HG03439 (cell line): ENCODE data around the gene ALKBH2.
A peak's percentile ranks its signal among the peaks of the same experiment; 100 is the strongest.

Source experiments
- ATAC-seq: cut with Tn5 transposase; IDR thresholded peaks from one replicate; pipeline ENCODE4 v1.9.1; 2021; ENCODE audit warnings: mild to moderate bottlenecking, moderate library complexity; ENCODE audit not compliant: unreplicated experiment

Gene ALKBH2

GRCh38 chr12:109114644-109115043, 21.4 kb upstream of the ALKBH2 start:
- ATAC-seq, result no peak

DNA sequence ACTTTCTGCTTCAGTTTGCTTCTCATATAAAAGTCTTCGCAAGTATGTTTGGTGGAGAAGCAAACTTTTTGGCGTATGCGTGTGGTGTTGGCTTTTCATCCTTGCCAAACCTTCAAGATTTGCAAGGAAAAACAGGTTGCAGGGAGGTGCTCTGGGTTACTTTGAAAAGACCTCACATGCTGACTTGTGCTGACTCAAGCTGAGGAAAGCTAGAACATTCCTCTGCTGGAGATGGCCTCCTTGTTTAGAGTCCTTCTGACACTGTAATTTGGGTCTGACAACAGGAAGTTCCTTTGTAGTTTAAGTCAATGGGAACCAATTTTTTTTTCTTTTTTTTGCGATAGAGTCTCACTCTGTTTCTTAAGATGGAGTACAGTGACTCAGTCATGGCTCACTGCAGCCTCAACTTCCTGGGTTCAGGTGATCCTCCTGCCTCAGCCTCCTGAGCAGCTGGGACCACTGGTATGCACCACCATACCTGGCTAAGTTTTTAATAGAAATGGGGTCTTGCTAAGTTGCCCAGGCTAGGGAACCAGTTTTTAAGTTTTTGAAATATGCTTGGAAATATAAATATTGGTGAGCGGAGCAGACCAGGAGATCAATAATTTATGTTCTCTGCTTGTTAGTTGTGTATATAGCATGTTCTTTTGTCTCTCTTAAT, 20.5 kb upstream of the ALKBH2 start:
- no peak for ATAC-seq

- no peak for ATAC-seq
Observed at GRCh38 chr12:109112720-109113465, 19.6 kb upstream of the ALKBH2 start.

DNA sequence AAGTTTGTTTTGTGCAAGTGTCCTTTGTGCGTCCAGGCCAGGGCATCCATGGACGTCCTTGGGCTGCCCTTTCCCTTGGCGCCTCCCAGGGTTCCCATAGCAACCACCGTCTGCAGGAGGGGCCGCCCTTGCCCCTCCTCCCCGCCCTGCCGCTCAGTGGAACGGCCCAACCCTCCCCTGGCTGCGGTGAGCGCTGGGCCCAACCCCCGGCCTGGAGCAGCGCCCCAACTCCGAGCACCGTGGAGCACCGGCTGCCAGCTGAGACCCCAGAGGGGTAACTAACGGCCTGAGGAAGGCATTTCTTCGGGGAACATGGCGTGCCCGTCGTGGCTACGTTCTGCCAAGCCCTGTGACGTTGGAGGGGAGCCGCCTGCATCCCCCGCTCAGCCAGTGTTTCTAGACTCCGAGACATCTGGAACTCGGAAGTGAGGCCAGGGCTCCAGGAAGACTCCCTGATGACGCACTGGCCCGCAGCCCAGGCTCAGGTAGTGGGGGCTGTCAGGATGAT, 17.8 kb upstream of the ALKBH2 start:
- no peak for ATAC-seq

DNA sequence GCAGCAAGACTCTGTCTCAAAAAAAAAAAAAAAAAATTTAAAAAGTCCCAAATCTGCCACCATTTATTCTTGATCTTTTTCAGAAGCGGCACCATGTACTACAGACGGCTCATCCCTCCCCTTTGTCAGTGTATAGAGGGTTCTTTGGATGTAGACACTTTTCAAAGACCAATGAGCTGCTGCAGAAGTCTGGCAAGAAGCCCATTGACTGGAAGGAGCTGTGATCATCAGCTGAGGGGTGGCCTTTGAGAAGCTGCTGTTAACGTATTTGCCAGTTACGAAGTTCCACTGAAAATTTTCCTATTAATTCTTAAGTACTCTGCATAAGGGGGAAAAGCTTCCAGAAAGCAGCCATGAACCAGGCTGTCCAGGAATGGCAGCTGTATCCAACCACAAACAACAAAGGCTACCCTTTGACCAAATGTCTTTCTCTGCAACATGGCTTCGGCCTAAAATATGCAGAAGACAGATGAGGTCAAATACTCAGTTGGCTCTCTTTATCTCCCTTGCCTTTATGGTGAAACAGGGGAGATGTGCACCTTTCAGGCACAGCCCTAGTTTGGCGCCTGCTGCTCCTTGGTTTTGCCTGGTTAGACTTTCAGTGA, 16.6 kb upstream of the ALKBH2 start:
- no peak for ATAC-seq

- ATAC-seq, result no peak
Observed at GRCh38 chr12:109105176-109105575, 11.9 kb upstream of the ALKBH2 start.

- no peak for ATAC-seq
Observed at GRCh38 chr12:109102491-109102890, 9.2 kb upstream of the ALKBH2 start.

GRCh38 chr12:109100741-109101140, 7.5 kb upstream of the ALKBH2 start:
- ATAC-seq, result no peak

GRCh38 chr12:109099431-109100020, 6.3 kb upstream of the ALKBH2 start:
- no peak for ATAC-seq

- ATAC-seq, result no peak
Observed at GRCh38 chr12:109098651-109099050, 5.4 kb upstream of the ALKBH2 start.

DNA sequence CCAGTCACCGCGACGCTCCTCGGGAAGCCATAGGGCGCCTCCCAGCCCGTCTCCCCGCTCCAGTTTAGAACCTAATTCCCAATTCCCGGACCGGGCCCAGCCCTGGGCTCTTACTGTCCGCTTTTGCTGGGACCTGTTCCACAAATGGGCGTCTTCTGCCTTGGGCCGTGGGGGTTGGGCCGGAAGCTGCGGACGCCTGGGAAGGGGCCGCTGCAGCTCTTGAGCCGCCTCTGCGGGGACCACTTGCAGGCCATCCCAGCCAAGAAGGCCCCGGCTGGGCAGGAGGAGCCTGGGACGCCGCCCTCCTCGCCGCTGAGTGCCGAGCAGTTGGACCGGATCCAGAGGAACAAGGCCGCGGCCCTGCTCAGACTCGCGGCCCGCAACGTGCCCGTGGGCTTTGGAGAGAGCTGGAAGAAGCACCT, 4.9 kb upstream of the ALKBH2 start:
- ATAC-seq, result peak; percentile 31

DNA sequence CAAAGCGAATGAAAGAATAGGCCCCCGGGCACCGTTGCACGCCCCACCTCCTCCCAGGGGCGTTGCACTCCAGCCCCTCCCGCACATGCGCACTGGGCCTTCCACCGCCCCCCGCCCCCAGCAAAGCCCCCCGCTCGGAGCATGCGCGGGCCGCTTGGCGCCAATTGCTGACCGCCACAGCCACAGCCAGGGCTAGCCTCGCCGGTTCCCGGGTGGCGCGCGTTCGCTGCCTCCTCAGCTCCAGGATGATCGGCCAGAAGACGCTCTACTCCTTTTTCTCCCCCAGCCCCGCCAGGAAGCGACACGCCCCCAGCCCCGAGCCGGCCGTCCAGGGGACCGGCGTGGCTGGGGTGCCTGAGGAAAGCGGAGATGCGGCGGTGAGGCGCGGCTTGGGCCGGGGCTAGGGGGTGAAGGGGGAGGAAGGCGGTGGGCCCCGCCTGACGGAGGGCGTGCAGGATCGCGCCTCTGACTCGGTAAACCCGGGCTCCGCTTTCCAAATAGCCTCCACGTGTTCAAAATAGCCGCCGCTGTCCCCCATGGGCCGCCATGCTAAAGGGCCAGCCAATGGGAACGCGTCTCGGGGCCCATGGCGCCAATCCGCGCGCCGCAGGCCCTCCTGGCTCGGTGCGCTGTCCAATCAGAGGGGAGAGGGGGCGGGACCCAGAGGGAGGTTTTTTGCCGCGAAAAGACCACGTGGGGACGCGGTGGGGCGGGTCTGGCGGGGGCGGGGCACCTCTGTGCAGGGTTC, 4.3 kb upstream of the ALKBH2 start, which contains the start of gene UNG:
Gene UNG, plus strand, starts transcription at position 163 of the 748 bp plus-strand sequence. Its CDS starts 83 bp downstream, at position 246.
- ATAC-seq, result peak; percentile 85

DNA sequence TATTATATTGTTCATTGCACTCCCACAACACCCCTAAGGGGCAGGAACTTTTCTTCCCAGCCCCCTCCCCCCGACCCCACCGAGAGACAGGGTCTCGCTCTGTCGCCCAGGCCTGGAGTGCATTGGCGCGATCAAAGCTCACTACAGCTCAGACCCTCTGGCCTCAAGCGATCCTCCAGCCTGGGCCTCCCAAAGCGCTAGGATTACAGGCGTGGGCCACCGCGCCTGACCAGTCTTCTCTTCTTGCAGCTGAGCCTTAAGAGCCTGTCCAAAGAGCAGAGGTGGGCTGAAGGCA, 3.8 kb upstream of the ALKBH2 start:
- ATAC-seq, result no peak

GRCh38 chr12:109092497-109093021, 713 bp downstream of the ALKBH2 start:
- ATAC-seq, result no peak

GRCh38 chr12:109089683-109090082, 3.6 kb downstream of the ALKBH2 start:
- no peak for ATAC-seq

DNA sequence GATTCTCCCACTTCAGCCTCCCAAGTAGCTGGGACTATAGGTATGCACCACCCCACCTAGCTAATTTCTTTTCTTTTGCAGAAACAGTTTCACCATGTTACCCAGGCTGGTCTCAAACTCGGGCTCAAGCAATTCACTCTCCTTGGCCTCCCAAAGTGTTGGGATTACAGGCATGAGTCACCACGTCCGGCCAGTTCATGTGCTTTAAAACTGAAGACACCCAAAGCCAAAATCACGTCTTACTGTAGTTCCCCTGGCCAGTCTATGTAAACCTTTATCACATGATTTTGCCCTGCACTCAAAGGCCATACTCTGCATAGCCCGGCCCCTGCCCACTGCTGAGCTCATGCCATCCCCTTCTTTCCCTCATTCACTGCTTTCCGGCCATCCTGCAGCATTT, 4.5 kb downstream of the ALKBH2 start:
- no peak for ATAC-seq

DNA sequence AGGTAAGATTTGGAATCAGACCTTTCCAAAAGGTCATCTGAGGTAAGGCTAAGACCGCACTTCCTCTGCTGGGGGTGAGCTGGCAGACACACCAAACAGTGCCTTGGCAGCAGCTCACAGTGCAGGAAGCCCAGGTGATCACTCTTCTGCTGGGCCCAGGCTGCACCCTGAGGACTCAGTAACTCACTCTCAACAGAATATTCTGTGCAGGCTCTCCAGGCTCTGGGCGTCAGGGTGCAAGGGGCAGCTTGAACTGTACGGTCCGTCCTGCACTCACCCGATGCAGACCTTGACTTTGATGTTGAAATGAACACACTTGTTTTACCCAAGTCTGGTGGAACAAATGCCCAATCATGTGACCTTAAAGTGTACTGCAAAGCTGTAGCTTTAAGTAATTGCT, 6.0 kb downstream of the ALKBH2 start:
- no peak for ATAC-seq

GRCh38 chr12:109085590-109085989, 7.7 kb downstream of the ALKBH2 start:
- no peak for ATAC-seq

DNA sequence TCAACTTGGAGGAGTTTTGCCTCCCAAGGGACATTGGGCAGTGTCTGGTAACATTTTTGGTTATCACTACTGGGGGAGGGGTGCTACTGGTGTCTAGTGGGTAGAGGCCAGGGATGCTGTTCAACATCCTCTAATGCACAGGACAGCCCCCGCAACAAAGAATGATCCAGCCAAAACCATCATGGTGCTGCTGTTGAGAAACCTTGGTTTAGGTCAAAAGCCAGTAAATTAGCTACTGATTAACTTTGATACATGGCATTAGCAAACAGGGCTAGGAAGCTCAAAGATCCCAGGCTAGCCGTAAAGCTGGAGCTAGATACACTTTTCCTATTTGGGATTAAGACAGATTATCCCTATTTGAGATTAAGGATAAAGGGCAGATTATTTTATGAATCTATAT, 8.8 kb downstream of the ALKBH2 start:
- ATAC-seq, result no peak

- no peak for ATAC-seq
Observed at GRCh38 chr12:109082751-109083150, 10.5 kb downstream of the ALKBH2 start.

GRCh38 chr12:109074866-109075265, 18.4 kb downstream of the ALKBH2 start:
- no peak for ATAC-seq
